ENCODE data around the gene SEPTIN5.

Gene SEPTIN5

DNA sequence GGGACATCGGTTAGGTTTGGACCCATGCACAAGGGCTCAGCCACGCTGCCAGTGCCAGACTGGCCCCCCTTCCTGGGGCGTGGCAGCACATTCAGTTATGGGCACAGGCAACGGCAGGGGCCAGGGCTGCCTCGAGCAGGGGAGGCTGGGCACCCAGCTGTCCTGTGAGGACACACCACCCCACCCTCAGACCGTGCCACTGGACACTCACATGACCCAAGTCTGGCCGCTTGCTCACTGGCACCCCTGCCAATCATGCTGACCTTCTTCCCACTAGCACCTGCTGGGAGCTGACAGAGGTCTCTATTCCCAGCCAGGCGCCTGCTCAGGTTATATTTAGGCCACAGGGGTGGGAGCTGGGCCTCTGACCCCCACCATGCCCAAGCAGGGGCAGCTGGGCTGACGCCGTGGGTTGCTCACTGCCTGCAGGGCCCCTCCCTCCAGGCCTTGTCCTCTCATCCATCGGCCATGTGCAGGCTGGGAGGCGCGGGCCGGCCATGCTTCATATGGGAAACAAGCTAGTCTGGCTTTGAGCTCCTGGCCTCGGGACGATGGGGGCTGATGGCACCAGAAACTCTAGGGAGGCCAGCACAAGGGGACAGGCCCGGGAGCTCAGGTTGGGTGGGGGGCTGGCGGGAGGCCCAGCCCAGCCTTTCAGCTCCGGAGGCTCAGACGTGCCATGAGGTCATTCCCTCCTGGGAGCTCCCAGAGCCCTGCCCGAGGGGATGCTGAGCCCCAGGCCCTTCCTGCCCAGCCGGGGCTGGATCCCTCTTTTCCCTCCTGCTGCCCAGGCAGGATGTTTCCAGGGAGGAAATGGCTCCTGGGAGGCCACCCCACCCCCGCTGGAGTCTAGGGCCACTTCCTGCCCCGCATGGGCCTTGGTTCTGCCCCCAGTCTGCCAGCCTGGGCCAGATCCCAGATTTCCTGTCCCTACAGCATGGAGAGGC, 31.1 kb downstream of the SEPTIN5 start:
- no peak for DNase-seq (ENCODE audit: insufficient read length, low spot score)
- no peak for FAIRE-seq

DNA sequence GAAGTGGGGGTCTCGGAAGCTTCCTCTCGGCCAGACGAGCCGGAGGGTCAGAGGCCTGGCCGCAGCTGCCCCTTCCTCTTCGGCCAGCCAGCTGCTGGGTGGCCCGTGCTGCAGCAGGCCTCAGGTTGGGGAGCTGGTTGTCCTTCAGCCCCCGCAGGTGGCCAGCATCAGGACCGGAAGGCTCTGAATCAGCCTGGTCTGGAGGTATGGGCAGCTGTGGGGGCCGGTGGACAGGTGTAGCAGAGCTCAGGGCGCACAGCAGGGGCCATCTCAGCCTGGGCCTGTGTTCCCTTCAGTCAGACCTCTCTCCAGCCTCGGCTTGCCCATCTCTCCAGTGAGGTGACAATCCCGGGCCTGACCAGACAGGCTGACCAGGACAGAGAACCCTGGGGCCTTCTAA, 32.4 kb downstream of the SEPTIN5 start:
- no peak for FAIRE-seq
- no peak for DNase-seq (ENCODE audit: insufficient read length, low spot score)

DNA sequence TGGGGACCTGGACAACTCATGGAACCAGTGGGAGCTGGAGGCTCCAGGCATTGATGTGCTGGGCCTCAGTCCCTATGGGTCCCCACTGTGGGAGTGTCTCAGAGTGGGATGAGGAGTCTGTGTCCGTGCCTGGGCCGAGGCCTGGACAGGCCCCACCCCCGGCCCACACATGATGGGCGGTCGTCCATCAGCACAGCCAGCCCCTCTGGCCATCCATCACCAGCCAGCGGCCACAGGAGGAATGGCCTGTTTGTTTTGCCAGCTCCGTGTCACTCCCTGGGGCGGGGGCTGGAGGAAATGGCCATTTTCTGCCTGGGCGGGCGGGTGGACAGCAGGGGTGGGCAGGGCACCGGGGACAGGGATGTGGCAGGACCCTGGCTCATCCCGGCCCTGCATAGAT, 33.2 kb downstream of the SEPTIN5 start:
- DNase-seq (ENCODE audit: insufficient read length, low spot score) (no peak), FAIRE-seq (no peak)

DNA sequence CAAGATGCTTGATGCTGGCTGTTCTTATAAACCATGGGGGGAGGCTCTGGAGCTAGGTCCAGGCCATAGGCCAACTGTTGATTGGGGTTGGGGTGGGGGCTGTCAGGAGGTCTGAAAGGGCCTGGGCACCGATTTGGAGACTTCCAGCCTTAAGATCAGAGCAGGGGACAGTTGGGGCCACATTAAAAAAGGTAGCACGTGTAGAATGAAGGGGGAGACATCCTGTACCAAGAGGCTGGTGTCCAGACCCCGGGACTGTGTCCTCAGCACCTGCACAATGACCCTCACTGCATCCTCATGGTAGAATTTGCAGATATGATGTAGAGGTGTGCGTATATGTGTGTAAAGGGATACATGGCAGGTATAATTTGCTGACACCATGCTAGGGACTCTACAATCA, 33.8 kb downstream of the SEPTIN5 start:
- FAIRE-seq, result no peak
- DNase-seq (ENCODE audit: insufficient read length, low spot score), result no peak

DNA sequence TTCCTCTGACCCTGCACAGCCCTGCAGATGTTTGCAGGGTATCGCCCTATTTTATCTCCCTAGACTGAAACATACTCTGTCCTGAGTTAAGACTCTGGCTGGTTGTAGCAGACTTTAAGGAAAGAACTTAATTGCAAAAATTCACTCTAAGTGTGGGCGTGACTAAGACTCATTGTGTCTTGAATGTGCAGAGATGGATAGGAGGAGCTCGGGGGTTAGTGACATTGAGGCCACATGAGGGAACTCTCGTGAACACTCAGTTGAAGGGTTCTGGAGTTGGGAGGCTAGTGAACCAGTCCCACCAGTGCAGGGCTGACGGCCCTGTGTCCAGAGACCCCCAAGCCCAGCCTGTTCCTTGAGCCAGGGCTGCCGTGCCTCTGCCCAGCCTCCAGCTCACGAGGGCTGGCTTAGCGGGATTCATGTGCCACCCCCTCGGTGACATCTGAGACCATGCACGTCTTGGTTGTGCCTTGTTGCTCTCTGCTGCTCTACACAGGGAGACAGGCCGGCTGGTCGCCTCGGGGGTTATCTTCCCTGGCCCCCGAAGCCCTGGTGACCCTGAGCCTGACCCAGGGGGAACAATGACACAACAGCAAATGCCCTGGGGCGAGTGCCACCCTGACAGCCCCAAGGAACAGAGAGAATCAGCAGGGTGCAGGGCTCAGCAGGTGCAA, 34.8 kb downstream of the SEPTIN5 start:
- FAIRE-seq (no peak), DNase-seq (ENCODE audit: insufficient read length, low spot score) (no peak)

DNA sequence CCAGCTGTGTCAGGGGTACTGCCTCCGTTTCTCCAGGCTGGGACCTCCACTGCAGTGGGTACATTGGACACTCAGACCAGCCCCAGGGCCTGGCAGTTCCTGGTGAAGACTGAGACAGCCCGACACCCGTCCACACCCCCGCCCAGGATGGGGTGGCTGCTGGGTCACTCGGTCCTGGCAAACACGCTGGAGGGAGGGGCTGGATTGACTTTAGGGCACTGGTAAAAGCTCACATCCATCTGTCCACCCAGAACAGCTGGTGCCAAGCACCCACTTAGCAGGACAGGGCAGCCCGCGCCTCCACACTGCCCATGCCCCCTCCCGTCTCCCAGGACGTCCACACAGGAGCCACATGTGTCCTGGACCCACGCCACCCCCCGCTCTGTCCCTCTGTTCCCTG, 35.6 kb downstream of the SEPTIN5 start:
- DNase-seq (ENCODE audit: insufficient read length, low spot score), result no peak
- no peak for FAIRE-seq

DNA sequence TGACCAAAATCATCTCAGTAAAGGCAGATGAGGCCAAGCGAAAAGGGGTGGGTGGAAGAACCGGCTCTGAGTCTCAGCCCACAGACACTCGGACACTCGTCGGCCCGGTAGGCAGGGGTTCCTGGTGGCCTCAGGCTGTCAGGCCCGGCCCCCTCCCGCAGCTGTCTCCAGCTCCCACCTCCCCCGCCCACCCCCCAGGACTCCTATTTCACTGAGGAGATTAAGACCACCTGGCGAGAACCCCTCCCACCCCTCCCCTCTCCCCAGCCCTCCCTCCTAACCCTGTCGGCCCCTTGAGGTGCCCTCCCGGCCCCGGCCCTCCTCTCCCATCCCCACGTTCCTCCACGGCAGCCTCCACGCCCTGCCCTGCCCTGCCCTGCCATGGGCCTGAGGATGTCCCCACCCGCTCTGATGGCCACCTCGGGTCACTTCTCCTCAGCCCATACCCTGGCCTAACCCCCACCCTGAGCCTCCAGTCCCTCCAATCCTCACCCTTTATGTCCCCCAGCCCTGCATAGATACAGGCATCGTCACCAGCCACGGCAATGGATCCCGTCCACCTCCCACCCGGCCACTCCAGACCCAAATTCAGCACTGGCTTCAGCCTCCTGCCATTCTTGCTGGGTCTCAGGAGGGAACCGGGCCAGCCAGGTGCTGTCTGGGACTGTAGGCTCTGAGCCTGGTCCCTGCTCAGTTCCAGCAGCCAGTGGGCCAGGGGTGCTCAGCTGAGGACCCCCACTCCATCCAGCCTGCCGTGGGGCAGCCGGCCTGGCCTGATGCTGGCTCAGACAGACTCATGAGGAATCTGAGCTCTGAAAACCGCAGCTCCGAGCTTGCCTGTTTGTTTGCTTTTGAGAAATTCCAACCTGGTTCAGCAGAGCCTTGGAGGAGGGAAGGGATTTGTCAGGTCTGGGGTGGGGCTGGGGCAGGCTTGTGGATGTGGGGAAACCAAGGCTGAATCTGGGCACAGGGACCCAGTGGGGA, 36.5 kb downstream of the SEPTIN5 start:
- FAIRE-seq, result no peak
- DNase-seq (ENCODE audit: insufficient read length, low spot score), result no peak

DNA sequence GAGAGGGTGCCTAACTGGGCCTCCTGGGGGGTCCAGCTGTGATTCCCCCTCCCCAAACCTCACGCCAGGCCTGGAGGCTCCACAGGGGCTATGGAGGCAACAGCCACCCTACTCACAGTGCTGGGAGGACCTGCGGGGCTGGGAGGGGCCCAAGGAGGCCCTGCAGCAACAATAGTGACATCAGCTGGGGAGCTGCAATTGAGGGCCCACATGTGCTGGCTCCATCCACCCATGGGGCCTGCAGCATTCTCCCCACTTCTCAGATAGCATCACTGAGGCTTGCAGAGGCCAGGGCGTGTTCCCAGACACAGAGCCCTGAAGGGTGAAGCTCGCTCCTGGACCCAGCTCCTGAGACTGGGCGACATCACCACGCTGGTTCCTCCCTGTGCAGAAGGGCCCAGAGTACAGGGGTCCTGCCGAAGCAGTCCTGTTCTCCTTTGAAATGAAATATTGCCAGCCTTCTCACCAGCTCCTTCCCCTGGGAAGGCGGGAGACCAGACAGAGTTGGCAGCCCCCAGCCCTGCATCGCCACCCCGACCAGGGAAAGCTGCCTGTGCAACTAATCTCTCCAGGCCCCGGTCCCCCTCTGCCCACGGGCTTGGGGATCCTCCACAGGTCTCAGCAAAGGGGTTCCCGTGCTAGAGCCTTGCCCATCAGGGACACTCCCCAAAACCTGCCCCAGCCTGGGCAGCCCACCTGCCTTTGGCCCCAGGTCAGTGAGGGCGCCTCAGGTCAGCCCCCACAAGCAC, 37.4 kb downstream of the SEPTIN5 start:
- no peak for FAIRE-seq

DNA sequence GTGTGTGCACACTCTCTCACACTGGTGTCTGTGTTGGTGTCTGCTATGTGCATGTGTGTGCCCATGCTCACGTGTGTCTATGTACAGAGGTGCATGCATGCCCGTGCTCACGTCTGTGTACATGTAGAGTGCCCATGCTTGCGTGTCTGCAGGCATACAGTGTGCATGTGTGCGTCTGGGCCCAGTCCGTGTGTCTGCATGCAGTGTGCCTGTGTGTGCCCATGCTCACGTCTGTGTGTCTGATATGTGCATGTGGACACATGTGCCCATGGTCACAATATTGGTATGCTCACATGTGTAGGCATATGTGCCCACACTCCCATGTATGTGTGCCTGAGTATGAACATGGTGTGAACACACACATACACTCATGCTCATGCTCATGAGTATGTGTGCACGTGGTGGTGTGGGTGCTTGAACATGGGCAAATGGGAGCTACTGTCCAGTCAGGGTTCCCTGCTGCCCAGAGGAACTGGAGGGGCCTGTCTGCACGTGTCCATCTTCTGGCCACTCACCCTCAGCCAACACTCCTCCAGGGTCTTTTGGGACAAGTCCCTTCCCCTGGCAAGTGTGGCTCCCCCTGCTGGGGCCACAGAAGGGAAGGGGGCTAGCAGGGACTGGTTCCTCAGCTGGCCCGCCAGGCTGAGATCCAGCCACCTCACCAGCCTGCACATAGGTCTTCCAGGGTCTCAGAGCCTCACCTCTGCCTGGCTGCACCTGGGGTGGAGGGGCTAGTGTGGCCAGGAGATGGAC, 39.0 kb downstream of the SEPTIN5 start:
- no peak for DNase-seq (ENCODE audit: insufficient read length, low spot score)
- FAIRE-seq, result no peak

More for the DNA sequence above, 37.4 kb downstream of the SEPTIN5 start:
- no peak for DNase-seq (ENCODE audit: insufficient read length, low spot score)

DNA sequence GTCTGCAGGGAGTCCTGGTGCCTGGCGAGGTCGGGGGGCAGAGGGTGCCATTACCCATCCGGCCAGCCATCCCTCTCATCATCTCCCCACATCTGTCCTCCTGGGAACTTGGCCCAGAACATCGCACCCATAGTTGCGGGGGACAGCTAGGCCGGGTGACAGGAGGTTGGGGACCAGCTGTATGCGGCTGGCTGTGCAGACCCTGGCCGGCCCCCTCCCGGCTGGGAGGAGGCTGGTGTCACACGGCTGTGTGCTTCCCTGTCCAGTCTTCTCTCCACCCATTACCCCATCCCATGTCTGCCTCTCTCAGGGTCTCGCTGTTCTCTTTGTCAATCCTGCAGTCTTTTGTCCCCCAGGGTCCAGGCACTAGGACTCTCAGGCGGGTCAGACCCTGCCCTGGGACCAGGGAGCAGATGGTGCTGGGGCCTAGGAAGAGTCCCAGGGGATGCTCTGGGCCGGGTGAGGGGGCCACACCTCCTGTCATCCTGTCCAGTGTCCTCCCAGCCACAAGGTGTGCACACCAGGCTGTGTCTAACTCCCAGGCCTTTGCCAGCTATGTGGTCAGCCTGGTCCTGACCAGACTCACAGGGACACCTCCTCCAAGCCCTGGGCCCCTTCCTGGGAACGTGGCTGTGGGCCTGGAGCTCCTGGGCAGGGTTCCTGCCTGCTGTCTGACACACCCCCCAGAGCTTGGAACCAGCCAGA, 39.8 kb downstream of the SEPTIN5 start:
- FAIRE-seq (no peak), DNase-seq (ENCODE audit: insufficient read length, low spot score) (no peak)

DNA sequence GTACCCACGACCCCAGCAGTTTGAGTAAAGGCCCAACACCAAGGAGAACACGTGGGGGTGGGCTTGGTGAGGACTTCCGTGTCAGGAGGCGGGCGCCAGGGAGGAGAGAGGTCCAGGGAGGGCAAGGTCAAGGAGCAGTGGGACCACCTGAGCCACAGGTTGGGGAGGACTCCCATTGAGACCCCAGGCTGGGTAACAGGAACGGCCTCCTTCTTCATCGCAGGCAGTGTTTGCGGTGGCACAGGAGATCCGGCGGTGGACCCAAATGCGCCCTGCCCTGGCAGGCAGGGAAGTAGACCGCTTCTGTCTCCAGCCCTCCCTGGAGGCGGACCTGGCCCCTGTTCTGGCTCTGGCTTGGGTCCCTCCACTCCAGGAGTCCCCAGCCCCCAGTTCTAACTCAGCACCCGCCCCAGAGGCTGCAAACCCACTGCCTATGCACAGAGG, 40.4 kb downstream of the SEPTIN5 start:
- FAIRE-seq, result no peak
- no peak for DNase-seq (ENCODE audit: insufficient read length, low spot score)

DNA sequence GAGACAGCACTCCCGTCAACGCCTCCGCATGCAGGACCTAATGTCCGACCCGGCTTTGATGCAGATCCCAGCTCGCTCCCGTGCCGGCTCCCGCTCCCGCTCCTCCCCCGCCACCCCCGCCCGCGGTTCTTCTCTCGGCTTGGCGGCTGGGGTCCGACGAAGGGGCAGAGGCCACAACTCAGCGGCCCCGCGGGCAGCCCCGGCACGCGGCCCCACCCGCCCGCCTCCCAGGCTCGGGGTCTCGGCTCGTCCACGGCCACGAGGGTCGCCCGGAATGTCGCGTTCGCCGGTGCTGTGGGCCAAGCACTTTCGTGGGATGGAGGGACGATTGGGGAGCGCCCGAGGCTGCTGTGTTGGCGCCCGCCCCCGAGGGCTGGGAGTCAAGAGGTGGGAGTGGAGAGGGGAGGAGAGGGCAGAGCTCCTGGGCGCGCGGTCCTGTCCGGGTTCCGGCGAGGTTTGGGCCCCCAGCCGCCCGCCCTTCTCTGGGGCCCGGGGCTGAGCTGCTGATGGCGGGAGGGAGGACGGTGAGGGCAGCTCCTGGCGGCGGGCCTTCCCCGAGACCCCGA, 40.9 kb downstream of the SEPTIN5 start:
- FAIRE-seq, result no peak

DNA sequence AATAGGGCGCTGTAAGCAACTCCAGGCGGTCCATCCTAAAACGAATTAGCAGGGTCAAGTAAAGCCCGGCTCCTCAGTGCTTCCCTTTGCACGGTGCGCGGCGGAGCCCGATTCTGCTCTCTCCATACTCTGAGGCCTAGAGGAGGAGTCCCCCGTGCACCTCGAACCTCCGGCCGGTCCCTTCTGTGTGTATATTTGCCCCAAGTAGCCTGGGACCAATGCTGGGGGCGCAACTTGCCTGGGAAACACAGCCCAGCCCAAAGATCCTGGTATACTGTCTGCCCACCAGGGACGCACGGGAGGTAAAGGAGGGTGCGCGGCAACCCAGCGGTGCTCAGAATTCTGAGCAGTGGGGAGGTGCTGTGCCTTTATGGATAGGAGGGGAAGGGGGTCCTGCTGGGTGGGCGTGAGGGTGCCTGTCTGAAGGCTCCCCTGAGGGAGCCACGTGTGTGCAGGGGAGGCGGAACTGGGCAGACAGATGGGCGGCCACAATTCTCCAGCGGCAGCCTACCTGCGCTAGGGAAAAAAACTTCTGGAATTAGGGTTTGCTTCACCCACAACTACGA, 41.5 kb downstream of the SEPTIN5 start:
- FAIRE-seq (no peak), DNase-seq (ENCODE audit: insufficient read length, low spot score) (no peak)

More for the DNA sequence above, 40.9 kb downstream of the SEPTIN5 start:
- DNase-seq (ENCODE audit: insufficient read length, low spot score), result no peak

DNA sequence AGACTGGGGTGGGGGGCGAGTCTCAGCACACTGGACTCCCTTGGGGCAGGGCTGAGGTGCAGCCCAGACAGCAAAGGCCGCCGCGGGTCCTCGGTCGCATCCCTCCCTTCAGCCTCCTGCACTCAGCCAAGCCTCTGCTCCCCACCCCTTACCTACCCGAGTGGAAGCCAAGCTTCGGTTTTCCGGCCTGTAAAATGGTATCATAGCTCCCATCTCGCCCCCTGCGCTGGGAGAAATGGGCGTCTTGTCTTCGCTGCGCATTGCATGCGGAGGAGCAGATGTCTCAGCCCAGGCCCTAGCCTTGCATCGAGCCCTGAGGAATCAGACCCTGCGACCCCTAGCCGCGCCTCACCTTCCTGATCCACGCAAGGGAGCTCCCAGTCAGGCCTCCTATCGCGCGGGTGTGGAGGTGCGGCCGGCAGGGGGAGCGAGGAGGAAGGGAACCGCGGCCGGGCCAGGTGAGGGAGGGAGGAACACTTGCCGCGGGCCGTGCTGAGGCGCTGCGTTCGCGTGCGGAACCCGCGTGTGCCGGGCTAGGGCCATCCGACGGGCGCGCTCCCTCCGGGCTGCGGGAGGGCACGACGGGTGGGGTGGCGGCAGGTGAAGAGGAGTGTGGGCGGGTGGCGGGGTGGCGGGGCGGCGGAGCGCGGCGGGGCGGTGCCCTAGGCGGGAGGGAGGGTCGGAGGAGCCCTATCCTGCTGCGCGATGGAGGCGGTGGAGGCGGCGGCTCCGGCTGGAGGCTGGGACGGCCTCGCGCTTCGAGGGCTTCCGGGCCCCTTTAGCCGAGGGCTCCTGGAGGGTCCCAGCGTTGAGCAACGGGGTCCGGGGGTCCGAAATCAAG, 42.2 kb downstream of the SEPTIN5 start:
- no peak for FAIRE-seq
- DNase-seq (ENCODE audit: insufficient read length, low spot score), result peak; percentile 94

DNA sequence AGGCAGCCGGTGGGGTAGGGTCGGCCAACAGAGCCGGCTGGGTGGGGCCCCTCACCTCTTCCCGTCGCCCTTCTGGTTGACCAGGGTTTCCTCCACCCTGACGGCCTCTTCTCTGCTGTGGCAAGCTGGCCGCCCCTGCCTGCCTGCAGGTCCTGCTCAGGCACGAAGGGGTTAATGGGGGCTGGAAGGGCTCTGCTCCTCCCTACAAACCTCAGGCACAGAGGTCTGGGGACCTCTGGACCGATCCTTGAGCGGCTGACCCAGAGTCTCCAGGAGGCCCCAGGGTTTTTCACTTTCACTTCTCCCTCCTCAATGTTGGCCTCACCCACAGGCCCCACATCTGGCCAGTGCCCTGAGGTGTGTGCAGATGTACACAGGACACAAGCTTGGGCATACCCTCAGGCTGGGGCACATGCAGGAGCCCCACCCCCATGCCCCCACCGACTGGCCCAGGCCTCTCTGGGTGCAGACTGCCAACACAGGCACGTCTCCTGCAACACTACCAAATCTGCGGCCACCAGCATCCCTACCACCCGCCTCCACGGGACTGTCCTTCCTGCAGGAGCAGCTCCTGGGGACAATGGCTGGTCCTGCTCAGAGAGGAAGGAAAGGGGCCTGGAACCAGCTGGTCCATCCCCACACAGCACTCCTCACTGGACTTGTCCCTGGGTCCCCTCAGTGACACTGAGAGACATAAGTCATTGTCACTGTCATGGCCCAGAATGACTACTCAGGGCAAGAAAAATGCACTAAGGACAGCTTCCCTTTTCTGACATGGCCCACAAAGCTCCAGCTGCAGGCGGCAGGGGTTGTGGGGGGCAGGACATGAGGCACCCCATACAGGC, 43.1 kb downstream of the SEPTIN5 start:
- DNase-seq (ENCODE audit: insufficient read length, low spot score), result peak; percentile 81
- no peak for FAIRE-seq

All from GM19239 (cell line).